Spleen (tissue), 7 donors: Measurements from ENCODE around the gene FRMD4A.

ENCODE experiments used
- POLR2A ChIP-seq, 3 donors: fragments of 450-650 bp; IDR thresholded peaks; one replicate each; pipeline ENCODE4 v1.5.1; 2017; ENCODE audit warnings: antibody characterized with exemption in 3 of 3, mild to moderate bottlenecking in 1 of 3
- POLR2AphosphoS5 ChIP-seq, 3 donors: sonication (generic); formaldehyde crosslinking; IDR thresholded peaks; one replicate each; pipeline ENCODE4 v1.5.1; 2017; ENCODE audit warnings: antibody characterized with exemption in 3 of 3
- TF ChIP-seq, protein P1 (sequence below), 11 experiments: fragments of 200-600 bp in 7 of 11; fragments of 450-650 bp in 4 of 11; sonication (generic) in 4 of 11; IDR thresholded peaks in 8 of 11; conservative IDR thresholded peaks in 3 of 11; 1 replicate in 7 of 11; 2 replicates in 4 of 11; pipeline versions ENCODE4 v1.4.0 to v1.8.0; 2016 to 2021; ENCODE audit warnings: antibody characterized with exemption in 11 of 11, inconsistent platforms in 4 of 11, mild to moderate bottlenecking in 1 of 11
- donor health status: DM: no; HTN: no; CAD: no; lungs with moderate emphysema.
- donor health status: DM: no; HTN: no; CAD: no.
- donor health status: DM: no; HTN: no; CAD: no.

DNA sequence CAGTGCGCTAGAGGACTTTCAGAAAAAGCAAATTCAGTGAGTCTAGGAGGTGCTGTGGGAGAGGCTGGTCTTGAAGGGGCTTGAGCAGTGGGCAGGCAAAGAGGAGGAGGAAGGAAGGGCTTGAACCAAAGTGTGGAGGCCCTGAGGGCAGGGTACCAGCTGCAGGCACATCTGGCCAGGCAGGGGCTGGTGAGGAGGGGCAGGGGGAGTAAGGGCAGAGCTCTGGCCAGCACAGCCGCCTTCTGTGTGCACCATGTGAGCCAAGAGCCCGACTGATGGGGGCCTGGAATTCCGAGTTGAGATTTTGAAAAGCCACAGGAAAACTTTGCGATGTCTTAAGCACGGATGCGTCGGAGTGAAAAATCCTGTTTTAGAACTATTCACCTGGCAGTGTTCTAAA is 669.5 kb downstream of the FRMD4A start:
- TF ChIP-seq, protein P1, sequence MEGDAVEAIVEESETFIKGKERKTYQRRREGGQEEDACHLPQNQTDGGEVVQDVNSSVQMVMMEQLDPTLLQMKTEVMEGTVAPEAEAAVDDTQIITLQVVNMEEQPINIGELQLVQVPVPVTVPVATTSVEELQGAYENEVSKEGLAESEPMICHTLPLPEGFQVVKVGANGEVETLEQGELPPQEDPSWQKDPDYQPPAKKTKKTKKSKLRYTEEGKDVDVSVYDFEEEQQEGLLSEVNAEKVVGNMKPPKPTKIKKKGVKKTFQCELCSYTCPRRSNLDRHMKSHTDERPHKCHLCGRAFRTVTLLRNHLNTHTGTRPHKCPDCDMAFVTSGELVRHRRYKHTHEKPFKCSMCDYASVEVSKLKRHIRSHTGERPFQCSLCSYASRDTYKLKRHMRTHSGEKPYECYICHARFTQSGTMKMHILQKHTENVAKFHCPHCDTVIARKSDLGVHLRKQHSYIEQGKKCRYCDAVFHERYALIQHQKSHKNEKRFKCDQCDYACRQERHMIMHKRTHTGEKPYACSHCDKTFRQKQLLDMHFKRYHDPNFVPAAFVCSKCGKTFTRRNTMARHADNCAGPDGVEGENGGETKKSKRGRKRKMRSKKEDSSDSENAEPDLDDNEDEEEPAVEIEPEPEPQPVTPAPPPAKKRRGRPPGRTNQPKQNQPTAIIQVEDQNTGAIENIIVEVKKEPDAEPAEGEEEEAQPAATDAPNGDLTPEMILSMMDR (IDR thresholded peaks at IDR 0.05 in 8 of 11, conservative IDR thresholded peaks at IDR 0.05 in 3 of 11): no peak
- no peak for TF ChIP-seq POLR2AphosphoS5 (IDR thresholded peaks at IDR 0.05)
- TF ChIP-seq POLR2A (IDR thresholded peaks at IDR 0.05): no peak
